Activated B cell treated with CpG ODN at 0.5 μM for 24 hours (primary cell): ENCODE measurements around the gene HAPLN3. TPM values are rescaled to one million over a fixed set of nuclear protein-coding genes. Genes with fewer than 3 reads are reported as not detected.
A peak's percentile ranks its signal among the peaks of the same experiment; 100 is the strongest.

ENCODE experiments used
- ATAC-seq: fragments of 200-7000 bp; cut with Tn5 transposase; one replicate; pipeline ENCODE4 v1.10.0; 2021; ENCODE audit warnings: low read depth, mild to moderate bottlenecking, moderate library complexity
- CTCF ChIA-PET: fragments of 350-600 bp; sonication (Branson Sonifier 250); formaldehyde crosslinking; loops from one replicate; lab custom pipeline; 2021; ENCODE audit warnings: antibody characterized with exemption; lab: Charles Lee
- POLR2A ChIA-PET: fragments of 350-600 bp; sonication (Branson Sonifier 250); formaldehyde crosslinking; loops from one replicate; lab custom pipeline; 2021; ENCODE audit warnings: antibody characterized with exemption; lab: Charles Lee
- DNase-seq: peaks from one replicate; pipeline ENCODE4 v3.0.0; 2022
- H3K27ac Mint-ChIP-seq: one replicate; pipeline ENCODE4 v1.8.0; 2020; ENCODE audit warnings: mixed read lengths
- H3K27me3 Mint-ChIP-seq: one replicate; pipeline ENCODE4 v1.8.0; 2021; ENCODE audit warnings: mixed read lengths
- H3K36me3 Mint-ChIP-seq: one replicate; pipeline ENCODE4 v1.8.0; 2021; ENCODE audit warnings: low read depth, mixed read lengths
- H3K4me1 Mint-ChIP-seq: one replicate; pipeline ENCODE4 v1.8.0; 2021; ENCODE audit warnings: mixed read lengths
- H3K4me3 Mint-ChIP-seq: one replicate; pipeline ENCODE4 v1.8.0; 2020; ENCODE audit warnings: mild to moderate bottlenecking, mixed read lengths
- H3K9me3 Mint-ChIP-seq: one replicate; pipeline ENCODE4 v1.8.0; 2020; ENCODE audit warnings: mixed read lengths
- CTCF ChIP-seq: fragments of 200-600 bp; IDR thresholded peaks from one replicate; pipeline ENCODE4 v1.8.0; 2022; ENCODE audit warnings: antibody characterized with exemption, mild to moderate bottlenecking
- intact Hi-C: fragments of 100-400 bp; cut with micrococcal nuclease; formaldehyde crosslinking; loops from one replicate; pipeline ENCODE4 v1.15.1; 2024
- total RNA-seq: library from RNA; stranded (reverse); gene quantifications from 2 replicates; pipeline ENCODE4 v1.2.3, GENCODE V29; 2022

HAPLN3 gene
- total RNA-seq, 1 donor from 2014 or later = 9.1 TPM

DNA sequence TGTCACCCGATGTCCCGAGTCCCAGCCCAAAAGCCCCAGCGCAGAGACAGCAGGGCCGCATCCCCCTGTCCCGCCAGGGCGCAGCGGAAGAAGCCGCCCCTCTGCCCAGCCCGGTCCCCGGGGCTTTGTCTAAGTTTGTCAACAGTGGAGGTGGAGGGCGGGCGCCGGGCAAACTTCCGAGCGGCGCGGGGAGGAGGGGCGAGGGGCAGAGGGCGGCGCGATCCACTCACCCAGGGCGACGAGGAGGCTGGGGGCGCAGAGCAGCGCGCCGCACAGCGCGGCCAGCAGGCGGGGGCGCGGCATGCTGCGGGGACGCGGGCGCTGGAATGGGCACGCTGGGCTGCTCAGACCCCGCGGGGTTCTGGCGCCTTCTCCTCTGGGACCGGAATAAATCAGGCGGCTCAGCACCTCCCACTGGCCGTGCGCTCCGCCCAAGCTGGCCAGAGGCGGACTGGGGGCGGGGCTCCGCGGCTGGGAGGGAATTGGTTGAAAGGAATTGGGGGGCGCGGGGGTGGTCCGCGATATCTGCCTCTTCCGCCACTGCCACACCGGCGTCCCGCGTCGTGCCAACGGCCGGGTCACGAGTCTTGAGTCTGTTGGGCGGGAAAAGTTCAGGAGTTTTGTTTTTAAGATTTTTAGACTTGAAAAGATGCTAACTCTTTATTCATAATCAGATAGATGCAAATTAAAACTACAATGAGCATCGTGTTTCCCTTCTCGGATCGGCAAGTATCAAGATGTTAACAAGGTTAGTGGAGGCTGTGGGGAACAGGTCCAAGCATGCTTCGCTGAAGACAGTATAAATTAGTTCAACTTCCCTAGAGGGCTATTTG is 17.9 kb upstream of the HAPLN3 start, which contains the start of gene MFGE8:
Gene MFGE8 (minus strand): TSS at position 363 of the 833 bp plus-strand sequence. CDS start 60 bp downstream, at position 303.
- ChIA-PET POLR2A (interaction anchor here (0.6 kb wide), 1 partner anchor 292 kb away, joined by 4 read pairs; the partner anchor contains the start of gene AEN), CTCF (no interaction called here)
- H3K4me1 Mint-ChIP-seq = peaks cover 21% of the 10 kb centered on the region
- ATAC-seq (peak; percentile 87), DNase-seq (peak; percentile 66)
- H3K9me3 Mint-ChIP-seq = no peaks in the 10 kb centered on the region
- H3K36me3 Mint-ChIP-seq = peaks cover 2% of the 10 kb centered on the region
- TF ChIP-seq CTCF = no peak
- no peak within 1 kb of the TSS for H3K27ac Mint-ChIP-seq
- intact Hi-C loops = loop anchor here (1.0 kb wide), 2 partner anchors 9 to 175 kb away; partner anchors contain the start of gene ABHD2
- peak within 1 kb of the TSS; percentile 90 for H3K4me3 Mint-ChIP-seq
- H3K27me3 Mint-ChIP-seq = peaks cover 7% of the 10 kb centered on the region

- POLR2A ChIA-PET = interaction anchor here (1.1 kb wide), 1 partner anchor 274 kb away, joined by 3 read pairs; no protein-coding TSS in a partner anchor
- peaks cover 21% of the 10 kb centered on the region for H3K4me1 Mint-ChIP-seq
These were observed 17.2 kb upstream of the HAPLN3 start for GRCh38 chr15:88912500-88912921.

GRCh38 chr15:88911766-88912118 is 16.4 kb upstream of the HAPLN3 start:
- Mint-ChIP-seq H3K9me3 (no peaks in the 10 kb centered on the region), H3K4me1 (peaks cover 21% of the 10 kb centered on the region), H3K27ac (no peak overlapping the region), H3K4me3 (no peak overlapping the region), H3K36me3 (peaks cover 2% of the 10 kb centered on the region), H3K27me3 (peaks cover 3% of the 10 kb centered on the region)
- ChIA-PET POLR2A (interaction anchor here (1.1 kb wide), 1 partner anchor 274 kb away, joined by 3 read pairs; no protein-coding TSS in a partner anchor), CTCF (no interaction called here)
- no peak for TF ChIP-seq CTCF
- ATAC-seq (no peak), DNase-seq (no peak)
- intact Hi-C loops = no loop called here

More at GRCh38 chr15:88912500-88912921, 17.2 kb upstream of the HAPLN3 start:
- CTCF ChIA-PET = no interaction called here
- ATAC-seq (no peak), DNase-seq (no peak)
- intact Hi-C loops = no loop called here
- Mint-ChIP-seq H3K36me3 (peaks cover 2% of the 10 kb centered on the region), H3K27ac (no peak overlapping the region), H3K27me3 (peaks cover 7% of the 10 kb centered on the region), H3K4me3 (peak overlapping the region; percentile 90), H3K9me3 (no peaks in the 10 kb centered on the region)
- no peak for TF ChIP-seq CTCF

DNA sequence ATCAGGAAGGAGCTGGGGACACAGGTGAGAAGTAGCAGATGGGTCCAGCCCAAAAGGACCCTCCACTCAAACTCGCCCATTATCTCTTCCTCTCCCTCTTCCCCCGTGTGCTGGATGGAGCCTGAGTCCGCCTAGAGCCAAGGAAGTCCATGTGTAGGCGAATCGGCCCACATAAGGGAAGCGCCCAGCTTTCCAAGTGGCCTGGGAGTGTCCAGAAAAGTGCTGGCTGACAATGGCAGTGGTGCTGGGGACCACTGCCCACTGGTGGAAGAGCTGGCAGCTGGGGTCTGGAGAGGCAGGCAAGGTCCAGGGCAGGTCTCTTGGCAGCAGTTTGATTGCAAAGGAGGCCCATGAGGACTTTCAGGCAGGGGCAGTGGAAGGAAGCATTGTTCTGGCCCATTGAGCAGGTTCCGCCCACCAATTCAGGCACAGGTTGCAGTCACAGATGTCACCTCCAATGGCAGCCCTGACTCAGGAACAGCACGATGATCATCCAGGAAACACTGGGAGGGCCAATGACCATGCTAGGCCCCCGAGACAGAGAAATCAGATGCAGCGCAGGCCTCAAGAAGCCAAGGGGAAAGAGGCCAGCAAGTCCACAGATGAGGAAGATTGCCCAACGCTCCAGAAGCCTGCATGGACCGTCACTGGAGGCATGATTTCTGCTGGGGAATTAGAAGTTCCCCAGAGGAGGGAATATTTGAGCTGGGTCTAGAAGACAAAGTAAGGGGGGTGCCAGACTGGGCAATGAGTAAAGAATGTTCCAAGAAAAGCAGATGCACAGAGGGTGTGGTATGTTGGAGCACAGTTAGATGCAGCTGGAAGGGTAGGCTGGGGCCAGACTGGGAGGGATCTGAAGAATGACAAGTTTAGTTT is 14.8 kb upstream of the HAPLN3 start:
- intact Hi-C loops = no loop called here
- no peak for TF ChIP-seq CTCF
- Mint-ChIP-seq H3K27ac (no peak overlapping the region), H3K27me3 (no peaks in the 10 kb centered on the region), H3K4me3 (no peak overlapping the region), H3K9me3 (no peaks in the 10 kb centered on the region), H3K36me3 (peaks cover 2% of the 10 kb centered on the region), H3K4me1 (peaks cover 21% of the 10 kb centered on the region)
- POLR2A ChIA-PET = no interaction called here
- CTCF ChIA-PET = no interaction called here
- DNase-seq = no peak
- ATAC-seq = no peak
